Activated CD8-positive, alpha-beta memory T cell treated with anti-CD3 and anti-CD28 coated beads for 24 hours (primary cell): Measurements from ENCODE around the gene HEPHL1.

Experiments used
- DNase-seq: peaks from one replicate; pipeline ENCODE4 v3.0.0-alpha.2; 2020

Gene HEPHL1

DNA sequence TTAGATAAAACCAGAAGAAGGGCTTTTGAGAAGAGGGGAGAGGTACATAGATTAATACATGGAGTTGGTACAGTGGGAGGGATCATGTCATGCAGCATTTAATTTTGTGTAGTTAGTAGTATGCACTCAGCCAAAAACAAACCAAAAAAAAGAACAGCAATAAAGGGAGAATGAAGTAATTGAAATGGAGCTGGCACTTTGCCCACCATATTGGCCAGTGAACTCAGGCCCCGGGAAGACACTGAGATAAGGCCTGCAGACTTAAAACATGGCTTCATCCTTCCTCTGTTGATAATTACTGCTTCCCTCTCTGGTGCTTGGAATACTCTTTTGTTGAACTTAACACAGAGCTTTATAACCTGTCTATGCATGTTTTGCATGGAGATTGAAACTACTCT lies 110.6 kb downstream of the HEPHL1 start:
- DNase-seq, result no peak

- no peak for DNase-seq
Observed at GRCh38 chr11:94132152-94132558, 111.0 kb downstream of the HEPHL1 start.

DNA sequence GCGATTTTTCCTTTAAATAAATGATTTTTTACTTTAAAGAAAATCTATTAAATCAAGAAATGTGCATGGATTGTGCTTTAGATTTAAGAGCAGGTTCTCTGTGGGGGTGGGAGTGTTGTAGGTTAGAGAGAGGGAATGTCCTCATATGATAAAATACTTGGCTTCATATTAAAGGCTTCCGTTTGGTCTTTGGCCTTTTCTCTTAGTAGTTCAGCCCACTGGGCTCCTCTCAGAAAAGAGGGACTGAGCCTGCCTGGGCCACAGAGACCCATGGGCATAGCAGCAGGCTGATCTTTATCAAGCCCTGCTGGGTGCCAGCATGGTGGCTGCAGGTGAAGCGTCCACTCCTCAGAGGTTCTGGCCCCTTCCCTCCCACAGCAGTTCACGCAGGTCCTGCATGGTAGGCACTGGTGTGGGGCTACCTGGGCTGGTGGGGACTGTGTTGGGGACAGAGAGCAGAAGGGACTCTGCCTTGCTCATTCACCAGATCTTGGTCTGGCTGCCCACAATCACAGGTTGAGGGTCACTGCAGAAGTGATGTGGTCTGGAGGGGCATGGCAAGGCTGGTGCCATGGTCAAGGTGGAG lies 111.8 kb downstream of the HEPHL1 start:
- no peak for DNase-seq

- no peak for DNase-seq
Observed at GRCh38 chr11:94133752-94134151, 112.6 kb downstream of the HEPHL1 start.

DNA sequence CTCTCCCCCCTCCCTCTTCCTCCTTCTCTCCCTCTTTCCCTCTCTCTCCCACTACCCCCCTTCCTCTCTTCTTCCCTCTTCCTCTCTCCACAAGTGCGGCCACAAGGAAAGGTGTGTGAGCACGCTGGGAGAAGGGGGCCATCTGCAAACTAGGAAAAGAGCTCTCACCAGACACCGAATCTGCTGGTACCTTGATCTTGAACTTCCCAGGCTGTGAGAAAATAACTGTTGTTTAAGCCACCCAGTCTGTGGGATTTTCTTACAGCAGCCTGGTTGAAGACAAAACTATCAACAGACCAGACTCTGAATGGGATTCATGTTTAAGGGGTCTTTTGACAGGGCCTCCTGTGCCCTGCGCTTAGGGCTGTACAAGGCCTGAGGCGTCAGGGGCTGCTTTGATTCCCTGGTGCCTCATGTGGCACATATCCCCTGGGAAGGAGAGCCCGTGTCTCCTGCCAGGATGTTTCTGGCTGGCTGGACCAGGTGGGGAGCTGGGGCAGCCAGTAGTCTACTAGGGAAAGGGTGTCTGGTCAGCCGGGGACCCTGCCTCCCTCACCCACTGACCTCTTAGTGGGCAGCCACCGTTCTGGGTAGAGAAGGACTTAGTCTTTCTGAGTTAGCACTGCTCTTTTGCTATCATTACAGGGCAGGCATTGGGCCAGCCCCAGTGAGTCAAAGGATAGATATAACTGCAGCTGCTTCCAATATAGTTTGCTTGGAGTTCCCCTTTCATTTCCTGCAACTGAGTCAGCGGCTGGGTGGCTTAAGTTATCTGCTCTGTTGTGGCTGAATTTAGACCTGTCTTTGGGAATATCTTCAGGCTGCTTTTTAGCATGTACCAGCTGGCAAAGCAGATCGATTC lies 113.7 kb downstream of the HEPHL1 start:
- DNase-seq, result no peak

DNA sequence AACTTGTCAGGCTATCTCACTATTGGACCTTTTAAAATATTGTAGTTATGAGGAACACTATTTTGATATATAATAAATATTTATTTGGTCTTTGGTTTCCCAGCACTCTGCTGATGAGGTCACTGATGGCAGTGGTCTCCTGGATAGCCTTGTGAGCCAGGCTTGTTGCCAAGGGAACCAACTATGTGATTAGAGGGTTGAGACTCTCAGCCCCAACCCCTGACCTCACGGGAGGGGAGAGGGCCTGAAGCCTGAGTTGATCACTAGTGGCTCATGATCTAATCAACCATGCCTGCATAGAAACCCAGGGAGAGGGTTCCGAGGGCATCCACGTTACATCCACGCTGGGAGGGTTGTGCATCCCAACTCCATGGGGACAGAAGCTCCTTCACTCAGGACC lies 118.3 kb downstream of the HEPHL1 start:
- no peak for DNase-seq

DNA sequence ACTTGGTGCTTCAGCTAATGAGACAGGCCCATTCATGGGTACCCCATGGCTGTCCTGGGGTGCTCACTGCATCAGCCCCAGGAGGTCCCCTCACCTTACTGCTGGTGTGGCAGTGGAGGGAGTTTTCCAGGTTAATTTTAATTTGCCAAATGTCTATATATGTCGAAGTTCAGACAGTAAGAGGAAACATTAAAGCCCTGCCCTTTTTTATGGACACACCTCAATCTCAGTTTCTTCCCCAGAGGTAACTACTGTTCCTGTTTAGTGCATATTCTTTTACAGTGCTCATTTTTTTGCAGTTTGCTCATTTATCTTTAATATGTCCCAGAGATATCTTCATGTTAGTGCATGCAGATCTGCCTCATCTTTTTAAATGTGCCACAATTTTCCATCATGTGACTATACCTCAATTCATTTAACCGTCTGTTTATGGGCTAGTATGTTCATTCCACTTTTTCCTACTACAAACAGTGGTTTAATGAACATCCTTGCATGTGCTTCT lies 119.1 kb downstream of the HEPHL1 start:
- no peak for DNase-seq

GRCh38 chr11:94141511-94142307 lies 120.6 kb downstream of the HEPHL1 start:
- no peak for DNase-seq

DNA sequence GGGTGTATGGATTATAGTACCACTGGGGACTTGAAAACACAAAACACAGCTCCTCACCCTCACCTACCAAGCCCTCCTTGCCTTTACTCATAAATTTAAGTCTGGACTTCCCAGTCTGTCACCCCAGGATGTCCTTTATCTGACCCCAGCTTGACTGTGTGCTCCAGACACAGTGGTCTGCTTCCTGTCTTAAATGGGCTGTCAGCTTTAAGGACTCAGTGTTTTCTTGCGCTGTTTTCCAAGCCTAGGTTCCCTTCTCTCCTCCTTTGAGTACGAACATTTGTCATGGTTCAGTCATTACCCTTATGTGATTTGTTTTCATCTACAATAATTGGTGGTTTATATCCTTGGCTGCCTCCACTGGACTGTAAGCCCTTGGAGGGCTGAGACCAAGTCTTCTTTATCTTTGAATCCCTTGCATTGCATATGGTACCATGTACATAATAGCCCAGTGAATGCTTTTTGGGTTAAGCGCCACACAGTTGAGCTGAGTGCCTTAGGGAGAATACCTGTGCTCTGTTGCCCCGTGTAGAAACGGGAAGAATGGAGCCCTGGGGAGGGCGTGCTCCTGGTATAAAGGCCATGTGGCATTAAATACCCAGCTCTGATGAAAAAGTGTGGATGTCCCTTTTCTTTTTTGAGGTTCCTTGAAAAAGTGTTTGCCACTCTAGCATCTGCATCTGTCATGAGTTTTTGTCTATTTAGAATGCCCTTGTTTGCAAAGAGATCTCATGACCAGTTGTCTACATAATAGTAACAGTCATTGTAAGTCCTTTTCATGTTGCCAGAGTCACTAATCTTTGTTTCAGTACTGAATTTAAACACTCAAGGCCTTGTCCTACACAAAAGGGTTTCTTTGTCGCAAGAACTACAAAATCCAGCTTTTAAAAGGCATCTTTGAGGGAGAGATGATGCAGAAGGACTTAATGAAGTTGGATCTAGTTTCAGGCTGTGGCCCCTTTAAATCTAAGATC lies 121.4 kb downstream of the HEPHL1 start:
- no peak for DNase-seq

- no peak for DNase-seq
Observed at GRCh38 chr11:94144216-94144615, 123.1 kb downstream of the HEPHL1 start.

DNA sequence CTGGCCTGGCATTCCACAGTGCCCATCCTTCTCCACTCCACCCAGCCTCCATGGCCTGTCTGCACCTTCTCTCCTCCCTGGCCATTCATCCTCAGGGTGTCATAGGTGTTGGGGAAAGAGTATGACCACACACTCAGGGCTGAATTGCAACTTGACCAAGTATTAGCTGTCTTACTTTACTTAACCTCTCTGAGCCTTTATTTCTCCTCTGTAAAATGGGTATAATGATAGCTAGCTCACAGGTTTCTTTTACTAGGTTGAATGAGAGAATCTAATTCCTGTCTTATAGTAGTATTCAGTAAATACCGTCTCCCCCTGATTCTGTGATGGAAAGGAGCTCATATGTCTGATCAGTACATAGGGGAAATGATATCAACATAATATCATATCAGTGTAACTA lies 123.5 kb downstream of the HEPHL1 start:
- DNase-seq, result no peak

GRCh38 chr11:94145431-94145830 lies 124.3 kb downstream of the HEPHL1 start:
- DNase-seq, result no peak

DNA sequence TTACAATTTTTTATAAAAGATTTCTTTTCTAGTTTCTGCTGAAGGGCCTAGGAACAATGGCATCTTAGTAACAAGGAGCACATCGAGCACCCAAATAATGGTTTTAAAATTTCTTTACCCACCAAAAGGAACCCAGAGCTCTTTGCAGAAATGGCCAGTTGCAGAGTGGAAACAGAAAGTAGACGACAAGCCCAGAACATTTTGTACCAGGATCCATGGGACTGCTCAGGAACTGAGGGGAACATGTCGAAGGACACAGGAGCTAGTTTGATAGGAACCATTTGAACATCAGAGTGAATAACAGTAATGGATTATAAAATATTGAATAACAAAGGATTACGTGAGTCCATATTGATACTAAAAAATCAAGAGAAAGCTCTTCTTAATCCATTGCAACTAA lies 124.8 kb downstream of the HEPHL1 start:
- DNase-seq, result no peak

DNA sequence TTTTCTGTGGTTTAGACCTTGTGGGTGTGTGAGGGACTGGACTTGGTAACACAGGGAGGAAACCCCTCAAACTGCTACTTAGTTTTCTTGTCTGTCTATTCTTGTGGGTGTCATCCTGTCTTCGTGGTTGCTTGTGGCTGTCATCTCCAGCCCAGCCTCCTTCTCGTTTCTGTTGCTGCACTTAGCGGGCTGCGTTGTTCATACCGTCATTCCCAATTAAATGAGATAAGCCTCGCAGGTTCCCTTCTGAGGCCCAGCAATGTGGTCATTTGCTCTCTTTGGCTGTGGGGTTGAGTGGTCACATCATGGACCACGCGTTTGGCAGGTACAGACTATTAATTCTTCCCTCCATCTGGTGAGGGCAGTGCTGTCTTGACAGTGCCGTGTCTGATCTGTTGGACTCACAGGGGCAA lies 126.3 kb downstream of the HEPHL1 start:
- peak; percentile 64 for DNase-seq

DNA sequence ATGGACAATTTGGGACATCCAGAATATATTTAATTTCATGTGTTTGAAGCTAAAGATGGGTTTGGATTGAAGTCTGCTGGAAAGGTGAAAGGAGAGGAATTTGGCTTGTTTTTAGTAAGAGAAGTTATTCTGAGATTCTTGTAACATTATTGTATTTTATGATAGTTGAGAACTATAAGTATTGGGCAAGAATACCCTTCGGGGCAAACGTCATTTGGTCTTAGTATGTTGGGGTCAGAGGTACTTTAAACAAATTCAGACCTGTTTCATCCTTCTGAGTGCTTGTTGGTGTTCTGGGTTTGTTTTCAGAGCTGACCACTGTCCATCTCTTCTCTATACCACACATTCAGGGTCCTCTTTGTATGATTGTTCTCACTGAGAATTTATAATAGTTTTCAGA lies 127.0 kb downstream of the HEPHL1 start:
- no peak for DNase-seq

GRCh38 chr11:94149431-94150017 lies 128.4 kb downstream of the HEPHL1 start:
- no peak for DNase-seq

DNA sequence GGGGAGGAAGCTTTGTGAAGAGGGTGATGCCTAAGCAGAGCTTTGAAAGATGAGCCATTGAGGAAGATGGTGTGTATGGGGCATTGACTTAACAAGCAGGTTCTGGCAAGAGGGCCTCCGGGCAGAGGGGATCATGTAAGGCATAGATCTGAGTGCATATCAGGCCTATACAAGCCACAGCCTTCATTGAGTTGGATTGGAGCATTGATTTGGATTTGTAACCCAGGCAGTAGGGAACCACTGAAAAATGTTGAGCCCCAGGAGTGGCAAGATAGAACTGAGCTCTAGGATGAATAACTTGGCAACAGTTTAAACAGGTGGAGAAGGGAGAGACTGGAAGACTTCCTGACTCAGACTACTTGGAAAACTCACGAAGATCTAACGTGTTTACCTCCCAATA lies 128.9 kb downstream of the HEPHL1 start:
- DNase-seq, result no peak

DNA sequence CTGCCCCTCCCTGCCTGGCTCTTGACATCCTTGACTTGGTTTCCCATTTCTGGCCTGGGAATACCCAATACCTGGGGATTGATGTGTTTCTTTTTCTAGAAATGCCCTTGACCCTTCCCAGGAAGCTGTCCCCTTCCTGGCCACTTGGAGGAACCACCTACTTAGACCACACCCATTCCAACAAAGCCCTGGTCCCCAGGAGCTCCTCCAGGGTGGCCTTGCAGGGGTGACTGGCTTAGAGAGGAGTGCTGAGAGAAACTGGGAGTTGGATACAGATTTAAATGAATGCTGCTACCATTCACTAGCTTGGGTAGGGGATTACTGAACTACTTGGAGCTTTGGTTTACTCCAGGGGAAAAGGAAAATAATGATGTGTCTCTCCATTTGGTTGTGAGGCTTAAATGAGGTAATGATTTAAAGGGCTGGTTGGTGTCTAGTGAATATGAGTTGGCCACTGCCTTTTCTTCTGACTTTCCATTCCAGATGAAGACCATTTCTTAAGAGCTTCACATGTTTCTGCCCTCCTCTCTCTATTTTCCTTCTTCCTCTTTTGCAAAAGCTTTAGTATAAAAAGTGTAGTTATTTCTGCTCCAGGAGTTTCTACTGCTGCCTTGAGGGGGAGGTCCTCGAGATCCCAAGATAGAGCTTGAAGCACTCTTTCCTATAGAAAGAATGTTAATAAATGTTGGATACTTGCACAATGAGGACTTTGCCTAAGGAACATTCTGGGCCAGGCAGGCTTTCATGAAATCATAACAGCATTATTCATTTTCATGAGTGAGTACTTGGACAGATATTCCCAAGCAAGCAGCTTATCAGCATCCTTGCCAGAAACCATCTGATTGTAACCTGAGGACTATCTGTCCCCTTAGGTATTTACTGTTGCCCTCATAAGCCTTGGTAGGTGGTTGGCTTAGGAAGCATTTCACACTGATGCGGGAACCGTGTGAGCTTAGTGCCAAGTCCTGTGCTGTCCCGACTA lies 129.8 kb downstream of the HEPHL1 start:
- no peak for DNase-seq

- DNase-seq, result no peak
Observed at GRCh38 chr11:94151903-94152677, 130.9 kb downstream of the HEPHL1 start.

DNA sequence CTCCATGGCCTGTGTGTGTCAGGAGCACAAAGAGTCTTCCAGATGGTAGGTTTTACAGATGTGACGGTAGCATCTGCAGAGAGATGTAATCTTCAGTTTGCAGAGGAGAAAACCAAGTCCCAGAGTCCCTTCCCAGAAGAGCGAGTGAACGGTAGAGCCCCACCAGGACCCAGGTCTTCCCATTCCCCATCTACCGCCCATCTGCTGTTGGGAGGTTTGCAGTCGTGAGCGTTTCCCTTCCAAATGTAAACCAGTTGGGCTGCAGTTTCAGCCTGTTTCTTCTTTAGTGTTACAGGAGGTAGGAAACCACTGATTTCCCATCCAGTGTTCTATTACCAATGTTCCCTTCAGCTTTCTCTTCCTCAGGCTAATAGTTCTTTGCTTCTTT lies 131.5 kb downstream of the HEPHL1 start:
- no peak for DNase-seq
